ENCODE results near the gene TMC5.

GRCh38 chr16:19542138-19542821, 124.6 kb downstream of the TMC5 start:
- TF ChIP-seq CTCF (conservative IDR thresholded peaks at IDR 0.05; ENCODE audit: low read depth in 2 of 2), result no peak
- no peak for TF ChIP-seq EZH2 (IDR thresholded peaks at IDR 0.05; ENCODE audit: low read depth, unreplicated experiment)
- TF ChIP-seq EZH2phosphoT487 (IDR thresholded peaks at IDR 0.05; ENCODE audit: unreplicated experiment), result no peak
- TF ChIP-seq STAT1 (IDR thresholded peaks at IDR 0.05; ENCODE audit: unreplicated experiment), result no peak
- TF ChIP-seq ZNF462 (CRISPR knock-in tag; IDR thresholded peaks at IDR 0.05), result no peak
- TF ChIP-seq CREB1 (CRISPR knock-in tag; IDR thresholded peaks at IDR 0.05; ENCODE audit: low read depth), result no peak
- no peak for TF ChIP-seq POLR2AphosphoS5 (IDR thresholded peaks at IDR 0.05; ENCODE audit: low read depth)
- TF ChIP-seq JUNB (IDR thresholded peaks at IDR 0.05; ENCODE audit: unreplicated experiment), result no peak
- no peak for TF ChIP-seq REST (IDR thresholded peaks at IDR 0.05; ENCODE audit: unreplicated experiment)
- no peak for TF ChIP-seq ETS1 (IDR thresholded peaks at IDR 0.05)
